ENCODE results near the gene ANO7. TPM values are rescaled to one million over a fixed set of nuclear protein-coding genes. Genes with fewer than 3 reads are reported as not detected.

The ANO7 gene
- total RNA-seq, 1 donor from 2014 or later = 6.5 TPM

DNA sequence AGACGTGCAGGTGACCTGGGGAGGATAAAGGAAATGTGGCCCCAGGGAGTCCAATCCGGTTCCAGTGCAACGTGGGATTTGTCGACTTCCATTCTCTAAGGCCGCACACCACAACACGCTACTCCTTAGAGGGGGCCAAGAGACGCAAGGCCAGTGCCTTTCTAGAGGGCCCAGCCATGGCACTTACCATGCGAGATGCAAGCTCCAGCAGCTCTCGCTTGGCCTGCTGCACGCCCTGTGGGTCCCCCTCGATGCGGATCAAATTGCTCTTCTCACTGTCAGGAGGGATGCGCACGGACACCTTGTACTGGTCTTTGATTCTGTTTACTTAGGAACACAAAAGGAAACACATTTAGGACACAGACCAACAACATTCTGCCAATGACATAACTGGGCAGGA, 61.2 kb downstream of the ANO7 start:
- no peak for DNase-seq (ENCODE audit: low spot score)

GRCh38 chr2:241252778-241253475, 64.5 kb downstream of the ANO7 start:
- DNase-seq (ENCODE audit: low spot score) = no peak

DNA sequence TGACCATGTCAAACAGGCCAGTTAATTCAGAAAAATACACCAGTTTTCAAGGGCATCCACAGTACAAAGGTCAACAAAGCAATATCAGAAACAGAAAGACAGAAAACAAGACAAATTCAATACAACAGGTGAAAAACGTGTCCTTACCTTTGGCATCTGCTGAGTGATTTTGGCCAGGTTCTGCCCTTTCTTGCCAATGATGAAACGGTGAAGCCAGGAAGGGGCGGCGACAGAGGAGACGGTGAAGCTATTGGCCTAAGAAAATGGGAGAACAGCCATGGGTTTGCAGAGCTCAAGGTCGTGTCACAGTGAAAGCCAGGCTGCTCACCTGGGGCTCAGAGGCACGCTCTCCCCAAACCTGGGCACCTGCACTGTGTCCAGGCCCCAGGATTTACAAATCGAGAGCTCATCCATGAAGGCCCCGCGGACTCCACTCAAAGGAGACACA, 66.5 kb downstream of the ANO7 start:
- DNase-seq (ENCODE audit: low spot score) = no peak

DNA sequence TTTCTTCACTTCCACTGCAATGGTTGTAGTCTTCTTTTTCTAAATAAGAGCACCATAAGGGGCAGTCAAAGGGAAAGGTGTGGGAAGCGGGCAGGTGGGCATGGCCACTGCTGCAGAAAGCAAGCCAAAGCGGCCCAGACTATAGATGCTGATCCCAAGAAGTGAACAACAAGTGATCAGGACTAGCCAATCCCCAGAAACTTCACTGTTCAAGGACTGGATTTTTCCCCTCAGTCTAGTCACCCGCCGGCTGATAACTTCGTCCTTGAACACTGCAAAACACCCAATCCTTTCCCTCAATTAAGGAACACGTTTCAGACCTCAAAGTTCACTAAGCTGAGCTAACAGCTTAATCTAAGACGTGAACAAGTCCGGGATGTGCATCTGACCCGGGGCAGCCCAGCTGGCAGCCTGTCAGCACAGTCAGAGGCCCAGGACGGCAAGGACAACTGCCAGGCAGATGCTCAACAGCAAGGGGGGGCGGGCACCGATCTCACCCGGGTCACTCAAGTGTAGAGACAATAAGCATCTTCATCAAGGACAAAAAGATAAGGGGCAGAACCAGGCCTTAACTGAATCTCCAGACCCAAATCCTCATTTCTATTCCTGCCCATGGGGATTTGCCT, 67.2 kb downstream of the ANO7 start:
- no peak for DNase-seq (ENCODE audit: low spot score)

DNA sequence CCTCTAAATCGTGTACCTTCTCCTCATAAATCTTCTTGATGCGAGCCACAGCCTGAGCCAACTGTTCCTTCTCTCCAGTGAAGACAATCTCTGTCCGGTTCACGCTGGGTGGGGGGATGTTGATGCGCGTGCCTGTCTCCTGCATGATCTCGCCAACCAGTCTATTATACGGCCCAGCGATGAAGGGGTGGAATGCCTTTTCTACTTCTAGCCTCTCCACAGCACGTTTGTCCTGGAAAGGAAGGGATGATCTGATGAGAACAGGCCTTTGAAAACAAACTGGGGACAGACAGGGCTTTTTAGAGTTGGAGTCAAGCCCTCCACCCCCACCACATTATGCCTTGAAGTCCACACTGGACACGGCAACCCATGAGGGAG, 67.7 kb downstream of the ANO7 start:
- no peak for DNase-seq (ENCODE audit: low spot score)

- no peak for DNase-seq (ENCODE audit: low spot score)
These were observed 69.0 kb downstream of the ANO7 start for GRCh38 chr2:241257419-241258032.

DNA sequence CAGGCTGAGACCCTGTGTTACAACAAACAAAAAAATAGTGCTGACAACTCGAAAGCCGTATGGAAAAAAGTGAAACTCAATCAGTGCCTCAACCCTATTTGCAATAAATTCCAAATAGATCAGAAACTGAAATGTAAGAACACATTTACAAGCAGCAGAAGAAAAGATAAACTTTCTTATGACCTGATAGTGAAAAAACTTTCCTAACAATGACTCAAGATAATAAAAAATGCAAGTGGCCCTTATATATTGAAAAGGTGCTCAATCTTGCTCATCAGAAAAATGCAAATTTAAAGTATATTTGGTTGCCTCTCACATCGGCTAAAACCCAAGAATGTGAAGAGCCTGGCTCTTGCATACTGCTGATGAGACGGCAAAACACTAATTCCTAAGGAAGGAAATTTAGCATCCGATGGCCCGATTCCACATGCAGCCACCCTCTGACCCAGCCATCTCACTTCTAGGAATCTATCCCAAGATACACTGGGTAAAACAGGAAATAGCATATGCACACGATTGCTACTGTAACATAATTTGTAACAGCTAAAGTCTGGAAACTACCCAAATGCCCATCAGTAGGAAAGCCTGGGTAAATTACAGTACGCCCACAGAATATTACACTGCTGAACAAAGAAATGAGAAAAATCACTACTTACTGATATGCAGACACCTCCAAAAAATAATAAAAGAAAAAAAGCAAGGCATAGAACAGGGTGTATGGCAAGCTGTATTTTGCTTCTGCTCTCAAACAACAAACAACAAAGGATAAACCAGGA, 70.2 kb downstream of the ANO7 start:
- no peak for DNase-seq (ENCODE audit: low spot score)

GRCh38 chr2:241260911-241261310, 72.4 kb downstream of the ANO7 start:
- DNase-seq (ENCODE audit: low spot score) = no peak

- DNase-seq (ENCODE audit: low spot score) = no peak
These were observed 73.2 kb downstream of the ANO7 start for GRCh38 chr2:241261628-241262027.

GRCh38 chr2:241263061-241263460, 74.6 kb downstream of the ANO7 start:
- no peak for DNase-seq (ENCODE audit: low spot score)

DNA sequence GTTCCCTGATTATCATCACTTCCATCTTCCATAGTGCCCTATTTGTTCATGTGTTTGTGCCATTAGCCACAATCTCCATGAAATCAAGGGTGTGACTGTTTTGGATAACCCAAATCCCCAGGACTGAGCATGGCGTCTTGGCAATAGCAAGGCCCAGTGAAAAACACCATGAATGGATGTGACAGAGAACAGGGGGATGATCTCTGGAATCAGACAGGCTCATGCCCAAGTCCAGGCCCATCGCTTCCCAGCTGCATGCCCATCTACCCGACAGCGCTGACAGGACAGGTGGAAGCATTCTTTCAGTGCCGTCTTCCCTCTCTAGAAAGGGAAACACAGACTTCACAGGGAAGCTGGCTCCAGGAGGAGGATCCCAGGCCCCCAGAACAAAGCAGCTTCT, 77.0 kb downstream of the ANO7 start:
- DNase-seq (ENCODE audit: low spot score) = no peak

GRCh38 chr2:241267249-241268067, 79.0 kb downstream of the ANO7 start:
- no peak for DNase-seq (ENCODE audit: low spot score)

DNA sequence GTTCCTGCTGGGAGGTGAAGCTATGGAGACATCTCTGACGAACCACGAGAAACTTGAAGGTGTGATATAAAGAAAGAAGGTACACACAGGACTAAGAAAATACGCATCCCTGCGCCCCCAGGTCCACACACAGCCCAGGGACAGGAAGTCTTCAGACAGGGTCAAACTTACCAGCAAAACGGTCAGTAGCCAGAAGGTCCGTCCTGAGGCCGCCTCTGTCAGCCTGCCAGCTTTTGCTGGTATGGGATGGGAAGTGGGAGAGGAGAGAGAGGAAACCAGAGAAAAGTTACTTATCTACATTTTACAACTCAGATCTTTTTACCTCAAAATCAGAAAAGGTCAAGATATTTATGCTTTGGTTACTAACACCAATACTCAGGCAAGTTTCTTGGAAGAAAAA, 79.8 kb downstream of the ANO7 start:
- no peak for DNase-seq (ENCODE audit: low spot score)

- DNase-seq (ENCODE audit: low spot score) = no peak
These were observed 80.4 kb downstream of the ANO7 start for GRCh38 chr2:241268716-241269445.

DNA sequence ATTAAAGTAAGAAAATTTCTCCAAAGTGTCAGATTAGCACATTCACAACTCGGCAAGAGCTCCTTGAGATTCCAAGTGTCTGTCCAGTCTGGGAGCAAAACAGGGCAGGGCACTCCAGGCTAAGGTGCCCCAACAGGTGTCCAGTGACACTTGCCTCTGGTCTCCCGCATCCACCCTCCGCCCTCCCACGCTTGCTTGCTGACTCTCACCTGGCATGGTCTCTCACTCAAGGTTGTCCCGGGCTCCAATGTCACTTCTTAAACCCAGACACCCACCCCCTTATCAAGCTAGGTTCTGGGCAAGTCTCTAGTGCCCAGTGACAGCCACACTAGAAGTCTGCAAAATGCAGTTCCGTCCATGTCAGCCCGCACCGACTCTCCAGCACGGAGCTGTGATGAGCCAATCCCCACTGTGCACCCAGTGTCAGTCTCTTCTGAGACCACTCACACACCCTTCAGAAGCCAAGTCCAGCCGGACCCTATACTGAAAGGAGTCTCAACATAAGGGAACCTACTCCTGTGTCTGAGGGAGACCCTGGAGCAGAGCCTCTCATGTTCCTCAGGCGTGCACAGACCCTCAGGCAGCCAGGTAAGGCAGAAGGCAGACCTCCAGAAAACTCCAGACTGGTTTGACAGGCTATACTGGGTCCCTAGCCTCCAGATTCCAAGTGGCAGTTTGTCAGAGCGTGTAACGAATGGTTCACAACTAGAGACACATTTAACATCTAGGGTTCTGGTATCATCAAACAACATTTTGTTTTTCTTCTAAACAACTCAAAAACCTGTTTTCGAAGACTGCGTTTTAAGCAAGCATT, 81.4 kb downstream of the ANO7 start:
- no peak for DNase-seq (ENCODE audit: low spot score)

GRCh38 chr2:241270531-241270930, 82.1 kb downstream of the ANO7 start:
- DNase-seq (ENCODE audit: low spot score) = no peak

GRCh38 chr2:241271706-241272302, 83.3 kb downstream of the ANO7 start:
- peak; percentile 90 for DNase-seq (ENCODE audit: low spot score)

DNA sequence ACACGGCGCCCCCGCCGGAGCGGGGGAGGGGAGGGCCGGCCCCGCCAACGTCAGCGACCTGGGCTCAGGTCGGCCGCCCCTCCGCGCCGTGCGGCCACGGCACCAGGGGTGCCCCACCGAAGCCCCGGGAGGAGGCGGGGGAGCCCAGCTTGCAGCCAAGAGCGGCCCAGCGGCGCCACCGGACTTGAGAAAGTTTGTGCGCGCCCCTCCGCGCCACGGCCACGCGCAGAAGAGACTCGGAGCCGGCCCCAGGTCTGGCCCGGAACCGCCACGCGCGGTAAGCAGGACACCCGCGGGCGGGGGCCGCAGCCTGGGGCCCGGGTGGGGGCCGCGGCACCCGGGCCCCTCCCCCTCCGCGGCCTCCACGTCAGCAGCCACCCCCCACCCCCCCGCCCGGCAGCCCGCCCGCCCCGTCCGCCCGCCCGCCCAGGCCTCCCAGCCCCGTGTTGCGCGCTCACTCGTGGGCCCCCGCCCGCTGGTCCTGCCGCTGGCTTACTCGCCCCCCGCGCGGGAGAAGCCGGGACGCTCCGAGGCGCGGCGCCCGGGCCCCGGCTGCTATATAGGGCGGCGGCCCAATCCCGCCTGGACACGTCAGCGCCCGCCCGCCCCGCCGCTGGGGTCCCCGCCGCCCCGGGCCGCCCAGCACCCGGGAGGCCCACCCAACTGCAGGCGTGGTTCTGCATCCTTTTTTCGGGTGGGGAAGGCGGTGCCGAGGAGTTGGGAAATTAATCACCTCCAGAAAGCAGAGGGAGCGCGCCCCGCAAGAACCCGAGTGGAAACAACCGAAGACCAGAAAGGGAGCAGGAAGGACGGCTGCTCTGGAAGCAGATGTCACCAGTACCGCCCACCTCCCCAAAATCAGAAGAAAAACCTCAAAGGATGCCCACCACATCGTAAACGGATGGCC, 84.1 kb downstream of the ANO7 start:
- peak; percentile 88 for DNase-seq (ENCODE audit: low spot score)

All from umbilical cord (tissue), 2 donors.